Measurements from ENCODE around the gene RHOF. TPM values are rescaled to one million over a fixed set of nuclear protein-coding genes. Genes with fewer than 3 reads are reported as not detected.
A peak's percentile ranks its signal among the peaks of the same experiment; 100 is the strongest.

RHOF gene
- total and polyA plus RNA-seq, 2 of the 13 experiments (the other 11 are each of a cell fraction or from before 2014, with no cell fraction given): 14.6 to 32.2 TPM

- peak; percentile 70 for TF ChIP-seq ZNF687 (CRISPR knock-in tag; IDR thresholded peaks at IDR 0.05)
- TF ChIP-seq ELF4 (CRISPR knock-in tag; IDR thresholded peaks at IDR 0.05; ENCODE audit: borderline replicate concordance): no peak
- no peak for TF ChIP-seq ZSCAN31 (CRISPR knock-in tag; IDR thresholded peaks at IDR 0.05; ENCODE audit: low read depth)
- no peak for TF ChIP-seq ZFP41 (CRISPR knock-in tag; IDR thresholded peaks at IDR 0.05; ENCODE audit: borderline replicate concordance)
- TF ChIP-seq ARID3A (IDR thresholded peaks at IDR 0.05; ENCODE audit: low read depth, low read length): no peak
- TF ChIP-seq BRCA1 (CRISPR knock-in tag; IDR thresholded peaks at IDR 0.05): no peak
- no peak for TF ChIP-seq ZNF749 (CRISPR knock-in tag; IDR thresholded peaks at IDR 0.05; ENCODE audit: borderline replicate concordance)
- no peak for TF ChIP-seq HBP1 (CRISPR knock-in tag; IDR thresholded peaks at IDR 0.05; ENCODE audit: low read depth)
- TF ChIP-seq AKAP8 (CRISPR knock-in tag; IDR thresholded peaks at IDR 0.05): no peak
- peak; percentile 22; the same call in 1 of the 2 replicates for TF ChIP-seq MYC (CRISPR knock-in tag; IDR thresholded peaks at IDR 0.05; ENCODE audit: borderline replicate concordance)
- no peak for TF ChIP-seq SMAD9 (CRISPR knock-in tag; IDR thresholded peaks at IDR 0.05)
- no peak for TF ChIP-seq TCF7 (IDR thresholded peaks at IDR 0.05; ENCODE audit: low read depth)
- TF ChIP-seq MXD1 (CRISPR knock-in tag; IDR thresholded peaks at IDR 0.05): no peak
- TF ChIP-seq HNRNPL (IDR thresholded peaks at IDR 0.05; ENCODE audit: low read depth, low read length): peak; percentile 53; the same call in 1 of the 2 replicates
- no peak for TF ChIP-seq SOX6 (IDR thresholded peaks at IDR 0.05)
- no peak for TF ChIP-seq SOX6 (CRISPR knock-in tag; IDR thresholded peaks at IDR 0.05)
- no peak for TF ChIP-seq SOX5 (CRISPR knock-in tag; IDR thresholded peaks at IDR 0.05; ENCODE audit: borderline replicate concordance)
- TF ChIP-seq POGZ (CRISPR knock-in tag; IDR thresholded peaks at IDR 0.05): no peak
- TF ChIP-seq NCOA5 (CRISPR knock-in tag; IDR thresholded peaks at IDR 0.05): no peak
- TF ChIP-seq TRIM22 (IDR thresholded peaks at IDR 0.05): no peak
- TF ChIP-seq SMARCC2 (IDR thresholded peaks at IDR 0.05): no peak
These were observed 17.0 kb downstream of the RHOF start (continued) for GRCh38 chr12:121776190-121777098.

All from HepG2 (cell line).